Right ventricle myocardium inferior (tissue), 1 donor: ENCODE measurements around the gene SLFN11. TPM values are rescaled to one million over a fixed set of nuclear protein-coding genes. Genes with fewer than 3 reads are reported as not detected.
"Not testable (repeated sequence)": the region's sequence is repeated elsewhere in the genome, so short reads cannot be mapped to it uniquely, and the experiment has no call there.

Experiments
- ATAC-seq: fragments of 200-7000 bp; cut with Tn5 transposase; one replicate; pipeline ENCODE4 v1.9.1; 2020; ENCODE audit warnings: mild to moderate bottlenecking, moderate library complexity
- DNase-seq: peaks from one replicate; pipeline ENCODE4 v3.0.0; 2021; ENCODE audit errors: missing footprints
- intact Hi-C: fragments of 100-400 bp; cut with DNase I; formaldehyde crosslinking; loops from one replicate; pipeline ENCODE4 v1.11.0; 2022
- long read RNA-seq: library from polyadenylated mRNA; unstranded; transcript quantifications from one replicate; pipeline ENCODE4 v2.0.0, GENCODE V29; 2021
- total RNA-seq: library from RNA; stranded (reverse); fragmentation: NEBNext Ultra II Directional; extraction: Animal tissue kit (Norgen Biotek cat#: 25700); gene quantifications from one replicate; pipeline ENCODE4 v1.2.1, GENCODE V29; 2021
- donor health status: DM: no; HTN: yes; CAD: no; lungs with severe emphysema.

SLFN11 gene
- 18.1 TPM for total RNA-seq
- long read RNA-seq, partial matches to known transcripts, result 1 of 4 reads
- long read RNA-seq, other reads (novel, unspliced or antisense), result 3 of 4 reads

GRCh38 chr17:35373534-35373983 is at the start of gene SLFN11:
Gene SLFN11, minus strand, starts transcription at chr17:35373621. Its CDS starts 9,814 bp downstream, at chr17:35363807.
- peak; percentile 92 for DNase-seq
- peak; percentile 95 for ATAC-seq
- intact Hi-C loops, result loop anchor here (2.0 to 5.0 kb wide), 3 partner anchors 59 to 164 kb away; partner anchors contain the start of genes SLFN12 and SLFN12L

GRCh38 chr17:35421069-35421468 is 47.6 kb upstream of the SLFN11 start:
- ATAC-seq, intact Hi-C loops, DNase-seq: not testable (repeated sequence)

GRCh38 chr17:35416659-35417058 is 43.2 kb upstream of the SLFN11 start:
- intact Hi-C loops, result no loop called here
- no peak for ATAC-seq
- no peak for DNase-seq

- ATAC-seq, intact Hi-C loops, DNase-seq: not testable (repeated sequence)
These were observed 41.3 kb upstream of the SLFN11 start for GRCh38 chr17:35414707-35415106.

GRCh38 chr17:35414247-35414646 is 40.8 kb upstream of the SLFN11 start:
- intact Hi-C loops, result no loop called here
- DNase-seq (no peak), ATAC-seq (no peak)

GRCh38 chr17:35407531-35407930 is 34.1 kb upstream of the SLFN11 start:
- ATAC-seq (no peak), DNase-seq (no peak)
- intact Hi-C loops, result no loop called here

- intact Hi-C loops, result no loop called here
- no peak for ATAC-seq
- no peak for DNase-seq
These were observed 33.1 kb upstream of the SLFN11 start for GRCh38 chr17:35406568-35406967.

GRCh38 chr17:35404360-35404759 is 30.9 kb upstream of the SLFN11 start:
- DNase-seq, result no peak
- intact Hi-C loops, result no loop called here
- no peak for ATAC-seq

GRCh38 chr17:35393783-35394182 is 20.4 kb upstream of the SLFN11 start:
- ATAC-seq, DNase-seq, intact Hi-C loops: not testable (repeated sequence)

- DNase-seq (no peak), ATAC-seq (no peak)
- intact Hi-C loops, result no loop called here
These were observed 17.2 kb upstream of the SLFN11 start for GRCh38 chr17:35390663-35391062.

GRCh38 chr17:35390156-35390555 is 16.7 kb upstream of the SLFN11 start:
- ATAC-seq (no peak), DNase-seq (no peak)
- intact Hi-C loops, result no loop called here

GRCh38 chr17:35387496-35387895 is 14.1 kb upstream of the SLFN11 start:
- DNase-seq (no peak), ATAC-seq (no peak)
- intact Hi-C loops, result no loop called here

GRCh38 chr17:35377706-35378105 is 4.3 kb upstream of the SLFN11 start:
- no peak for ATAC-seq
- intact Hi-C loops, result no loop called here
- DNase-seq, result no peak

GRCh38 chr17:35377068-35377467 is 3.6 kb upstream of the SLFN11 start:
- DNase-seq (no peak), ATAC-seq (no peak)
- intact Hi-C loops, result no loop called here

GRCh38 chr17:35376245-35376644 is 2.8 kb upstream of the SLFN11 start:
- intact Hi-C loops, result no loop called here
- ATAC-seq, result no peak

GRCh38 chr17:35374766-35375344 is 1.4 kb upstream of the SLFN11 start:
- intact Hi-C loops, result loop anchor here (5.0 kb wide), 1 partner anchor 162 kb away; the partner anchor contains the start of gene SLFN12L
- no peak for ATAC-seq
- DNase-seq, result no peak

More at GRCh38 chr17:35376245-35376644, 2.8 kb upstream of the SLFN11 start:
- no peak for DNase-seq

GRCh38 chr17:35373984-35374765 is 754 bp upstream of the SLFN11 start:
- intact Hi-C loops, result loop anchor here (2.0 to 5.0 kb wide), 3 partner anchors 59 to 163 kb away; partner anchors contain the start of genes SLFN12 and SLFN12L
- ATAC-seq, result peak; percentile 74
- peak; percentile 86 for DNase-seq

- intact Hi-C loops, result loop anchor here (2.0 to 5.0 kb wide), 3 partner anchors 60 to 164 kb away; partner anchors contain the start of genes SLFN12 and SLFN12L
- ATAC-seq, result no peak
- DNase-seq, result peak; percentile 67
These were observed 431 bp downstream of the SLFN11 start for GRCh38 chr17:35372846-35373533.

- ATAC-seq (no peak), DNase-seq (no peak)
- intact Hi-C loops, result loop anchor here (2.0 to 5.0 kb wide), 3 partner anchors 59 to 165 kb away; partner anchors contain the start of genes SLFN12 and SLFN12L
These were observed 1.5 kb downstream of the SLFN11 start for GRCh38 chr17:35371934-35372333.
